NB4 (cell line): ENCODE measurements around the gene LTK.

Experiments used
- MYC ChIP-seq: IDR thresholded peaks from 2 replicates; pipeline ENCODE4 v1.6.1; 2011; ENCODE audit warnings: low read depth, low read length
- POLR2A ChIP-seq: IDR thresholded peaks from 2 replicates; pipeline ENCODE4 v1.6.1; 2011; ENCODE audit warnings: mild to moderate bottlenecking; ENCODE audit not compliant: insufficient read length; ENCODE audit errors: extremely low read depth
- TF ChIP-seq, protein P1 (sequence below): IDR thresholded peaks from one replicate; pipeline ENCODE4 v1.5.1; 2012; ENCODE audit warnings: low read depth, low read length
- TF ChIP-seq, protein P2 (sequence below): IDR thresholded peaks from 2 replicates; pipeline ENCODE4 v1.6.1; 2011; ENCODE audit warnings: low read depth, low read length

DNA sequence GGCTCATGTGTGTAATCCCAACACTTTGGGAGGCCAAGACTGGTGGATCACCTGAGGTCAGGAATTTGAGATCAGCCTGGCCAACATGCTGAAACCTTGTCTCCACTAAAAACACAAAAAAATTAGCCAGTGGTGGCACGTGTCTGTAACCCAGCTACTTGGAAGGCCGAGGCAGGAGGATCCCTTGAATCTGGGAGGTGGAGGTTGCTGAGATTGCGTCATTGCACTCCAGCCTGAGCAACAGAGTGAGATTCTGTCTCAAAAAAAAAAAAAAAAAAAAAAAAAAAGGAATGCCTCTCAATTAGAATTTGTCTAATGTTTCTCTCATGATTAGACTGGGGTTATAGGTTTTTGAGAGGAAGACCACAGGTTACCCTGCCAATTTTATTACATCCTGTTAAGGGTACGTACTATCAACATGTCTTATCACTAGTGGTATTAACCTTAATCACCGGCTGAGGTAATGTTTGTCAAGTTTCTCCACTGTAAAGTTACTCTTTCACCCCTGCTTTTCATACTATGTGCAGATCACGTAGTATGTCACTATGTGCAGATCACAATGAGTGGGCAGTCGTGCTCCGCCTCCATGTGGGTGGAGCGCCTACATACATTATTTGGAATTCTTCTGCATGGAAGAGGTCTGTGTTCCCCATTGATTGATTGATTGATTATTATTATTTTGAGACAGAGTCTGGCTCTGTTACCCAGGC, 36.6 kb upstream of the LTK start:
- TF ChIP-seq, protein P1, sequence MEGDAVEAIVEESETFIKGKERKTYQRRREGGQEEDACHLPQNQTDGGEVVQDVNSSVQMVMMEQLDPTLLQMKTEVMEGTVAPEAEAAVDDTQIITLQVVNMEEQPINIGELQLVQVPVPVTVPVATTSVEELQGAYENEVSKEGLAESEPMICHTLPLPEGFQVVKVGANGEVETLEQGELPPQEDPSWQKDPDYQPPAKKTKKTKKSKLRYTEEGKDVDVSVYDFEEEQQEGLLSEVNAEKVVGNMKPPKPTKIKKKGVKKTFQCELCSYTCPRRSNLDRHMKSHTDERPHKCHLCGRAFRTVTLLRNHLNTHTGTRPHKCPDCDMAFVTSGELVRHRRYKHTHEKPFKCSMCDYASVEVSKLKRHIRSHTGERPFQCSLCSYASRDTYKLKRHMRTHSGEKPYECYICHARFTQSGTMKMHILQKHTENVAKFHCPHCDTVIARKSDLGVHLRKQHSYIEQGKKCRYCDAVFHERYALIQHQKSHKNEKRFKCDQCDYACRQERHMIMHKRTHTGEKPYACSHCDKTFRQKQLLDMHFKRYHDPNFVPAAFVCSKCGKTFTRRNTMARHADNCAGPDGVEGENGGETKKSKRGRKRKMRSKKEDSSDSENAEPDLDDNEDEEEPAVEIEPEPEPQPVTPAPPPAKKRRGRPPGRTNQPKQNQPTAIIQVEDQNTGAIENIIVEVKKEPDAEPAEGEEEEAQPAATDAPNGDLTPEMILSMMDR = no peak
- TF ChIP-seq POLR2A (no peak), MYC (no peak)
- TF ChIP-seq, protein P2, sequence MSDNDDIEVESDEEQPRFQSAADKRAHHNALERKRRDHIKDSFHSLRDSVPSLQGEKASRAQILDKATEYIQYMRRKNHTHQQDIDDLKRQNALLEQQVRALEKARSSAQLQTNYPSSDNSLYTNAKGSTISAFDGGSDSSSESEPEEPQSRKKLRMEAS = no peak
